ENCODE measurements around the gene TNFAIP8. TPM values are rescaled to one million over a fixed set of nuclear protein-coding genes. Genes with fewer than 3 reads are reported as not detected.

The TNFAIP8 gene
- total and polyA plus RNA-seq, 2 experiments from 2014 or later = 10.6 to 29.2 TPM

- Mint-ChIP-seq H3K9me3 (no peaks in the 10 kb centered on the region), H3K4me3 (no peak overlapping the region), H3K27ac (no peak overlapping the region), H3K27me3 (ENCODE audit: insufficient read depth, low read depth, poor library complexity) (peaks cover 4% of the 10 kb centered on the region), H3K36me3 (ENCODE audit: low read depth) (peaks cover 3% of the 10 kb centered on the region; the same call in 2 of the 3 replicates), H3K4me1 (peaks cover 47% of the 10 kb centered on the region)
- Histone ChIP-seq H4K20me1 (replicated peaks; ENCODE audit: insufficient read depth) (no peaks in the 10 kb centered on the region; the same call in 1 of the 2 replicates), H3K79me2 (replicated peaks; ENCODE audit: insufficient read depth) (peaks cover 17% of the 10 kb centered on the region), H3K27ac (ENCODE audit: low read depth) (no peak overlapping the region), H3K9me2 (ENCODE audit: insufficient read depth) (peaks cover 15% of the 10 kb centered on the region), H3K27me3 (ENCODE audit: insufficient read depth) (no peaks in the 10 kb centered on the region), H3K4me2 (no peak overlapping the region), H3K36me3 (ENCODE audit: insufficient read depth) (no peaks in the 10 kb centered on the region), H3K4me3 (no peak overlapping the region), H3F3A (replicated peaks; ENCODE audit: low read depth) (no peaks in the 10 kb centered on the region), H3K4me1 (ENCODE audit: insufficient read depth) (peaks cover 36% of the 10 kb centered on the region), H2AFZ (no peak overlapping the region)
- ATAC-seq = no peak
- no peak for TF ChIP-seq POLR2AphosphoS5 (IDR thresholded peaks at IDR 0.05; ENCODE audit: low read depth)
- no peak for TF ChIP-seq EZH2phosphoT487 (IDR thresholded peaks at IDR 0.05; ENCODE audit: unreplicated experiment)
- TF ChIP-seq NANOG (IDR thresholded peaks at IDR 0.05; ENCODE audit: borderline replicate concordance) = no peak
- DNase-seq (ENCODE audit: low spot score) = no peak
Observed at GRCh38 chr5:119363936-119364335, 8.1 kb downstream of the TNFAIP8 start.

DNA sequence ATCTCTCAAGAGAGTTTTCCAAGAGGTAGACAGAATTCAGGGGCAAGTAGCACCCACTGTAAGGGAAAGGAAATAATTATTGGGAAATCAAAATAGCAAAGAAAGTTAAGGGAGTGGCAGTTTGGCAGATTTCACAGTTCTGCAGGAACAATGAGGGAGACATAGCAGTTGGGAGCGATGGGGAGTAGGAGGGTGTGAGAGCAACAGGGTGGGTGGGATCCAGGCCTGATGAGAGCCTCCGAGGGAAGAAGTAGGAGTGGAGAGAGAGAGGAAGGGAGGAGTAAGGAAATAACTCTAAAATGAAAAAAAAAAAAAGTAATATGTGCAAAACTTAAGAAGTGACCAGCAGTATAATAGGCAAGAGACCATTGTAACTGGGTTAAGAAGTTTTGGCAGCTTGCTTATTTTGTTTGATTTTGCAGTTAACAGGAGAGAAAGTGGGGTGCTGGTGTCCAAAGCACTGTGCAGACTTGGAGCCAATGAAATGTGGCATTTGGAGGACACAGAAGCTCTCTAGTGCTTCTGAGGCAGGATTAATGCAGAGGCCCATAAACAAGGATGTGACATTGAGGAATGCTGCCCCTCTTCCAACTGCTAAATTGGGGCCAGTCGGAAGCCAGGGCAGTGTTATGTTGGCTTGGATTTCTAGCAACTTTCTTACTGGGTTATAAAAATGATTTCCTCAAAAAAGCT, 10.2 kb downstream of the TNFAIP8 start:
- H3K36me3 Mint-ChIP-seq (ENCODE audit: low read depth) = peaks cover 3% of the 10 kb centered on the region; the same call in 2 of the 3 replicates
- H3K4me3 Mint-ChIP-seq = no peak overlapping the region
- H3F3A ChIP-seq (replicated peaks; ENCODE audit: low read depth) = no peaks in the 10 kb centered on the region
- H3K27ac Mint-ChIP-seq = no peak overlapping the region
- H3K4me3 ChIP-seq = no peak overlapping the region
- no peak overlapping the region for H3K27ac ChIP-seq (ENCODE audit: low read depth)
- H3K36me3 ChIP-seq (ENCODE audit: insufficient read depth) = no peaks in the 10 kb centered on the region
- peaks cover 15% of the 10 kb centered on the region for H3K9me2 ChIP-seq (ENCODE audit: insufficient read depth)
- H4K20me1 ChIP-seq (replicated peaks; ENCODE audit: insufficient read depth) = no peaks in the 10 kb centered on the region; the same call in 1 of the 2 replicates
- H3K4me2 ChIP-seq = no peak overlapping the region
- H3K9me3 Mint-ChIP-seq = no peaks in the 10 kb centered on the region
- H3K27me3 Mint-ChIP-seq (ENCODE audit: insufficient read depth, low read depth, poor library complexity) = peaks cover 2% of the 10 kb centered on the region
- no peak for DNase-seq (ENCODE audit: low spot score)
- H3K4me1 ChIP-seq (ENCODE audit: insufficient read depth) = peaks cover 29% of the 10 kb centered on the region
- no peak overlapping the region for H2AFZ ChIP-seq
- H3K4me1 Mint-ChIP-seq = peaks cover 36% of the 10 kb centered on the region
- peak; percentile 23; the same call in 1 of the 3 replicates for ATAC-seq
- peaks cover 6% of the 10 kb centered on the region; the same call in 1 of the 2 replicates for H3K79me2 ChIP-seq (replicated peaks; ENCODE audit: insufficient read depth)
- no peaks in the 10 kb centered on the region for H3K27me3 ChIP-seq (ENCODE audit: insufficient read depth)
- TF ChIP-seq CREB1 (CRISPR knock-in tag; IDR thresholded peaks at IDR 0.05; ENCODE audit: low read depth) = no peak
- no peak for TF ChIP-seq EZH2phosphoT487 (IDR thresholded peaks at IDR 0.05; ENCODE audit: unreplicated experiment)
- no peak for TF ChIP-seq REST (IDR thresholded peaks at IDR 0.05; ENCODE audit: unreplicated experiment)
- no peak for TF ChIP-seq NANOG (IDR thresholded peaks at IDR 0.05; ENCODE audit: borderline replicate concordance)
- TF ChIP-seq EZH2 (IDR thresholded peaks at IDR 0.05; ENCODE audit: low read depth, unreplicated experiment) = no peak
- TF ChIP-seq STAT1 (IDR thresholded peaks at IDR 0.05; ENCODE audit: unreplicated experiment) = no peak
- no peak for TF ChIP-seq ZNF331 (CRISPR knock-in tag; IDR thresholded peaks at IDR 0.05; ENCODE audit: low read depth)
- no peak for TF ChIP-seq JUNB (IDR thresholded peaks at IDR 0.05; ENCODE audit: unreplicated experiment)
- TF ChIP-seq, protein P1, sequence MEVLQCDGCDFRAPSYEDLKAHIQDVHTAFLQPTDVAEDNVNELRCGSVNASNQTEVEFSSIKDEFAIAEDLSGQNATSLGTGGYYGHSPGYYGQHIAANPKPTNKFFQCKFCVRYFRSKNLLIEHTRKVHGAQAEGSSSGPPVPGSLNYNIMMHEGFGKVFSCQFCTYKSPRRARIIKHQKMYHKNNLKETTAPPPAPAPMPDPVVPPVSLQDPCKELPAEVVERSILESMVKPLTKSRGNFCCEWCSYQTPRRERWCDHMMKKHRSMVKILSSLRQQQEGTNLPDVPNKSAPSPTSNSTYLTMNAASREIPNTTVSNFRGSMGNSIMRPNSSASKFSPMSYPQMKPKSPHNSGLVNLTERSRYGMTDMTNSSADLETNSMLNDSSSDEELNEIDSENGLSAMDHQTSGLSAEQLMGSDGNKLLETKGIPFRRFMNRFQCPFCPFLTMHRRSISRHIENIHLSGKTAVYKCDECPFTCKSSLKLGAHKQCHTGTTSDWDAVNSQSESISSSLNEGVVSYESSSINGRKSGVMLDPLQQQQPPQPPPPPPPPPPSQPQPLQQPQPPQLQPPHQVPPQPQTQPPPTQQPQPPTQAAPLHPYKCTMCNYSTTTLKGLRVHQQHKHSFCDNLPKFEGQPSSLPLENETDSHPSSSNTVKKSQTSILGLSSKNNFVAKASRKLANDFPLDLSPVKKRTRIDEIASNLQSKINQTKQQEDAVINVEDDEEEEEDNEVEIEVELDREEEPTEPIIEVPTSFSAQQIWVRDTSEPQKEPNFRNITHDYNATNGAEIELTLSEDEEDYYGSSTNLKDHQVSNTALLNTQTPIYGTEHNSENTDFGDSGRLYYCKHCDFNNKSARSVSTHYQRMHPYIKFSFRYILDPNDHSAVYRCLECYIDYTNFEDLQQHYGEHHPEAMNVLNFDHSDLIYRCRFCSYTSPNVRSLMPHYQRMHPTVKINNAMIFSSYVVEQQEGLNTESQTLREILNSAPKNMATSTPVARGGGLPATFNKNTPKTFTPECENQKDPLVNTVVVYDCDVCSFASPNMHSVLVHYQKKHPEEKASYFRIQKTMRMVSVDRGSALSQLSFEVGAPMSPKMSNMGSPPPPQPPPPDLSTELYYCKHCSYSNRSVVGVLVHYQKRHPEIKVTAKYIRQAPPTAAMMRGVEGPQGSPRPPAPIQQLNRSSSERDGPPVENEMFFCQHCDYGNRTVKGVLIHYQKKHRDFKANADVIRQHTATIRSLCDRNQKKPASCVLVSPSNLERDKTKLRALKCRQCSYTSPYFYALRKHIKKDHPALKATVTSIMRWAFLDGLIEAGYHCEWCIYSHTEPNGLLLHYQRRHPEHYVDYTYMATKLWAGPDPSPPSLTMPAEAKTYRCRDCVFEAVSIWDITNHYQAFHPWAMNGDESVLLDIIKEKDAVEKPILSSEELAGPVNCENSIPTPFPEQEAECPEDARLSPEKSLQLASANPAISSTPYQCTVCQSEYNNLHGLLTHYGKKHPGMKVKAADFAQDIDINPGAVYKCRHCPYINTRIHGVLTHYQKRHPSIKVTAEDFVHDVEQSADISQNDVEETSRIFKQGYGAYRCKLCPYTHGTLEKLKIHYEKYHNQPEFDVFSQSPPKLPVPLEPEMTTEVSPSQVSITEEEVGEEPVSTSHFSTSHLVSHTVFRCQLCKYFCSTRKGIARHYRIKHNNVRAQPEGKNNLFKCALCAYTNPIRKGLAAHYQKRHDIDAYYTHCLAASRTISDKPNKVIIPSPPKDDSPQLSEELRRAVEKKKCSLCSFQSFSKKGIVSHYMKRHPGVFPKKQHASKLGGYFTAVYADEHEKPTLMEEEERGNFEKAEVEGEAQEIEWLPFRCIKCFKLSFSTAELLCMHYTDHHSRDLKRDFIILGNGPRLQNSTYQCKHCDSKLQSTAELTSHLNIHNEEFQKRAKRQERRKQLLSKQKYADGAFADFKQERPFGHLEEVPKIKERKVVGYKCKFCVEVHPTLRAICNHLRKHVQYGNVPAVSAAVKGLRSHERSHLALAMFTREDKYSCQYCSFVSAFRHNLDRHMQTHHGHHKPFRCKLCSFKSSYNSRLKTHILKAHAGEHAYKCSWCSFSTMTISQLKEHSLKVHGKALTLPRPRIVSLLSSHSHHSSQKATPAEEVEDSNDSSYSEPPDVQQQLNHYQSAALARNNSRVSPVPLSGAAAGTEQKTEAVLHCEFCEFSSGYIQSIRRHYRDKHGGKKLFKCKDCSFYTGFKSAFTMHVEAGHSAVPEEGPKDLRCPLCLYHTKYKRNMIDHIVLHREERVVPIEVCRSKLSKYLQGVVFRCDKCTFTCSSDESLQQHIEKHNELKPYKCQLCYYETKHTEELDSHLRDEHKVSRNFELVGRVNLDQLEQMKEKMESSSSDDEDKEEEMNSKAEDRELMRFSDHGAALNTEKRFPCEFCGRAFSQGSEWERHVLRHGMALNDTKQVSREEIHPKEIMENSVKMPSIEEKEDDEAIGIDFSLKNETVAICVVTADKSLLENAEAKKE (CRISPR knock-in tag; IDR thresholded peaks at IDR 0.05) = no peak
- no peak for TF ChIP-seq POLR2AphosphoS5 (IDR thresholded peaks at IDR 0.05; ENCODE audit: low read depth)
- TF ChIP-seq ZNF114 (CRISPR knock-in tag; IDR thresholded peaks at IDR 0.05) = no peak

All from GM23338 (cell line).